AG10803 (cell line): ENCODE data around the gene PKNOX2.

Experiments used
- DNase-seq: peaks from one replicate; pipeline ENCODE4 v3.0.0; 2010; ENCODE audit warnings: low read depth
- H3K4me3 ChIP-seq: 2 replicates; pipeline ENCODE4 v1.5.1; 2011; ENCODE audit warnings: mild to moderate bottlenecking, low read length, control low read depth
- CTCF ChIP-seq: conservative IDR thresholded peaks from 2 replicates; pipeline ENCODE4 v1.5.1; 2011; ENCODE audit warnings: mild to moderate bottlenecking, low read length, control low read depth, inconsistent platforms

Gene PKNOX2

DNA sequence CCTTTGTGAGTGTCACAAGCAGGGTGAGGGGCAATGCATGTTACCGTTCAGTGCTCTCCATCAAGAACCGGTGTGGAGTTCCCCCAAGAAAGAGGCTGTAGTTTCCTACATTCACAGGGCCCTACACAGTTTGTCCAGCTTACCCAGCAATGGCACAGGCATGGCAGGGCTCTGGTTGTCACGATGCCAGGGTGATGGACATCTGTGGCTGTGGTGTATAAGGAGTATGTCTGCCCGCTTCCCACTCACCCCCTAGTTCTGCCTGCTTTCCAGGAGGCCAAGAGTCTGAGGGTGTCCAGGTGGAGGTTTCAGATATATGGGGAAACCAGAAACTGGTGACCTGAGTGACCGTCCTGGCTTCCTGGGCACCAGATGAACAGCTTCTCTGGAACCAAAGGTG lies 116.1 kb downstream of the PKNOX2 start:
- no peak for TF ChIP-seq CTCF
- H3K4me3 ChIP-seq: no peak overlapping the region
- no peak for DNase-seq

GRCh38 chr11:125281831-125282595 lies 117.5 kb downstream of the PKNOX2 start:
- no peak for TF ChIP-seq CTCF
- H3K4me3 ChIP-seq: no peak overlapping the region
- DNase-seq: no peak

- no peak overlapping the region for H3K4me3 ChIP-seq
- DNase-seq: no peak
- no peak for TF ChIP-seq CTCF
Observed at GRCh38 chr11:125282596-125282914, 118.0 kb downstream of the PKNOX2 start.

GRCh38 chr11:125284245-125284850 lies 119.8 kb downstream of the PKNOX2 start:
- no peak for TF ChIP-seq CTCF
- no peak for DNase-seq
- H3K4me3 ChIP-seq: no peak overlapping the region

GRCh38 chr11:125285844-125286243 lies 121.3 kb downstream of the PKNOX2 start:
- no peak for TF ChIP-seq CTCF
- DNase-seq: no peak
- H3K4me3 ChIP-seq: no peak overlapping the region

GRCh38 chr11:125286486-125286885 lies 121.9 kb downstream of the PKNOX2 start:
- no peak for TF ChIP-seq CTCF
- no peak overlapping the region for H3K4me3 ChIP-seq
- no peak for DNase-seq

GRCh38 chr11:125287491-125288210 lies 123.1 kb downstream of the PKNOX2 start:
- peak; percentile 12 for DNase-seq
- TF ChIP-seq CTCF: no peak
- no peak overlapping the region for H3K4me3 ChIP-seq
